ENCODE measurements around the gene INVS. TPM values are rescaled to one million over a fixed set of nuclear protein-coding genes. Genes with fewer than 3 reads are reported as not detected.
"Not testable (repeated sequence)": the region's sequence is repeated elsewhere in the genome, so short reads cannot be mapped to it uniquely, and the experiment has no call there.

INVS gene
- total RNA-seq, 1 donor from 2014 or later, result 27.6 TPM

DNA sequence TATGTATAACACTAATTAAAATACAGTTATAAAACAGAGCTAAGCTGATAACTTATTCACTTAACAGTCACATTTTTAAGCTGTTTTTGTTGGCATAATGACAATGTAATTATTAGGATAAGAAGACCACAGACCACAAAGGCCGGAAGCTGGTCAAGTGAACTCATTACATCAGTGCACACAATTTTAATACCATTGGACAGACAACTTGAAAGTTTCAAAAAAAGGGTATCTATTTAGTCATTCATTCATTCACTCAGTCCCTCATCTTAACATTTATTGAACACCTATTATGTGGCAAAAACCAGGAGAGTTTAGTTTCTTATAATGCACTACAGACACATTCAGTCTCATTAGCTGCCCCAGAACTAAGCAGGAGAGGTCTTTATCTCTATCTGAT, 11.8 kb upstream of the INVS start:
- TF ChIP-seq, protein P1, sequence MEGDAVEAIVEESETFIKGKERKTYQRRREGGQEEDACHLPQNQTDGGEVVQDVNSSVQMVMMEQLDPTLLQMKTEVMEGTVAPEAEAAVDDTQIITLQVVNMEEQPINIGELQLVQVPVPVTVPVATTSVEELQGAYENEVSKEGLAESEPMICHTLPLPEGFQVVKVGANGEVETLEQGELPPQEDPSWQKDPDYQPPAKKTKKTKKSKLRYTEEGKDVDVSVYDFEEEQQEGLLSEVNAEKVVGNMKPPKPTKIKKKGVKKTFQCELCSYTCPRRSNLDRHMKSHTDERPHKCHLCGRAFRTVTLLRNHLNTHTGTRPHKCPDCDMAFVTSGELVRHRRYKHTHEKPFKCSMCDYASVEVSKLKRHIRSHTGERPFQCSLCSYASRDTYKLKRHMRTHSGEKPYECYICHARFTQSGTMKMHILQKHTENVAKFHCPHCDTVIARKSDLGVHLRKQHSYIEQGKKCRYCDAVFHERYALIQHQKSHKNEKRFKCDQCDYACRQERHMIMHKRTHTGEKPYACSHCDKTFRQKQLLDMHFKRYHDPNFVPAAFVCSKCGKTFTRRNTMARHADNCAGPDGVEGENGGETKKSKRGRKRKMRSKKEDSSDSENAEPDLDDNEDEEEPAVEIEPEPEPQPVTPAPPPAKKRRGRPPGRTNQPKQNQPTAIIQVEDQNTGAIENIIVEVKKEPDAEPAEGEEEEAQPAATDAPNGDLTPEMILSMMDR (IDR thresholded peaks at IDR 0.05; ENCODE audit: unreplicated experiment), result no peak
- no peaks in the 10 kb centered on the region for H3K27me3 Mint-ChIP-seq (ENCODE audit: low read depth)
- H3K9me3 Mint-ChIP-seq, result no peaks in the 10 kb centered on the region
- peaks cover 18% of the 10 kb centered on the region for H3K4me1 Mint-ChIP-seq
- H3K36me3 Mint-ChIP-seq, result no peaks in the 10 kb centered on the region
- H3K4me3 Mint-ChIP-seq, result no peak overlapping the region
- no peak for DNase-seq (ENCODE audit: low spot score in 2 of 2, unreplicated experiment in 2 of 2)
- no peak overlapping the region for H3K27ac Mint-ChIP-seq

- no peak for DNase-seq (ENCODE audit: low spot score in 2 of 2, unreplicated experiment in 2 of 2)
- H3K9me3 Mint-ChIP-seq, result no peaks in the 10 kb centered on the region
- no peak overlapping the region for H3K4me3 Mint-ChIP-seq
- no peaks in the 10 kb centered on the region for H3K36me3 Mint-ChIP-seq
- TF ChIP-seq, protein P1 (IDR thresholded peaks at IDR 0.05; ENCODE audit: unreplicated experiment), result no peak
- H3K4me1 Mint-ChIP-seq, result peaks cover 16% of the 10 kb centered on the region
- H3K27ac Mint-ChIP-seq, result no peak overlapping the region
- no peaks in the 10 kb centered on the region for H3K27me3 Mint-ChIP-seq (ENCODE audit: low read depth)
Measured at GRCh38 chr9:100088202-100088601, 10.8 kb upstream of the INVS start.

DNA sequence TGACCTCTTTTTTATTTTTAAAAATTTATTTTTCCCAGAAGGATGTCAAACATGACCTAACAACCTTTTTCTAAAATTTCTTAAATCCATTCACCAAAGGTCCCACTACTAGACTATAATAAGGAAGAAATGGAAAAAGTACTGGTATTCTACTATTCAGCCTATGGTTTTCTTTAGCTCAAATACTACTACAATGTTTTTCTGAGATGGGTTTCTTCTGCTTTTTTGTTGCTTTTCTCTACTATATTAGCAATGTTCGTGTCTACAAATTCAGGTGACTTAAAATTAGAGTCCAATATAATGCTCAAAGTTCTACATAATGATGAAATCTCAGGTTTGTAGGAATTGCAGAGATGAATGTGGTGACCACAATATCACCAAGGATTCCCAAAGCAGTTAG, 8.2 kb upstream of the INVS start:
- Mint-ChIP-seq H3K27me3 (ENCODE audit: low read depth) (no peaks in the 10 kb centered on the region), H3K4me3 (no peak overlapping the region), H3K9me3 (no peaks in the 10 kb centered on the region), H3K27ac (no peak overlapping the region), H3K4me1 (peaks cover 13% of the 10 kb centered on the region), H3K36me3 (no peaks in the 10 kb centered on the region)
- TF ChIP-seq, protein P1 (IDR thresholded peaks at IDR 0.05; ENCODE audit: unreplicated experiment), result no peak
- no peak for DNase-seq (ENCODE audit: low spot score in 2 of 2, unreplicated experiment in 2 of 2)

DNA sequence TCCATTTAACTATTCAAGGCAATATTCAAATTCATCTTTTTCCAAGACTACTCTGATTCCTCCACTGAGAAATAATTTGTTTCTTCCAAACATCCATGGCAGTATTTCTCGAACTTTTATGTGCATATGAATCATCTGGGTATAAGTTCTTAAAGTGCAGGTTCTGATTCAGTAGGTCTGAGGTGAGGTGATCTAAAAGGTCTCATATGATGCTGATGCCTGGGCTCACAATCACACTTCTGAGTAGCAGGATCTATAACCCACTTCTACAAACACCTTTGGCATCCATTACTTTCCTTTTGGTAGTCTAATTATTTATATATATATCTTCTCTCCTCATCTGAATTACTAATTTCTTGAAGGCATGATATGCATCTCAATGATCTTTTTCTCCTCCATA, 7.4 kb upstream of the INVS start:
- TF ChIP-seq, protein P1 (IDR thresholded peaks at IDR 0.05; ENCODE audit: unreplicated experiment), result no peak
- H3K36me3 Mint-ChIP-seq, result no peaks in the 10 kb centered on the region
- DNase-seq (ENCODE audit: low spot score in 2 of 2, unreplicated experiment in 2 of 2), result no peak
- peaks cover 14% of the 10 kb centered on the region for H3K4me1 Mint-ChIP-seq
- no peak overlapping the region for H3K4me3 Mint-ChIP-seq
- H3K27ac Mint-ChIP-seq, result no peak overlapping the region
- H3K27me3 Mint-ChIP-seq (ENCODE audit: low read depth), result no peaks in the 10 kb centered on the region
- no peaks in the 10 kb centered on the region for H3K9me3 Mint-ChIP-seq

GRCh38 chr9:100092066-100092465, 7.0 kb upstream of the INVS start:
- TF ChIP-seq, protein P1 (IDR thresholded peaks at IDR 0.05; ENCODE audit: unreplicated experiment), result no peak
- DNase-seq (ENCODE audit: low spot score in 2 of 2, unreplicated experiment in 2 of 2), result no peak
- H3K27ac Mint-ChIP-seq, result no peak overlapping the region
- peaks cover 15% of the 10 kb centered on the region for H3K4me1 Mint-ChIP-seq
- H3K4me3 Mint-ChIP-seq, result no peak overlapping the region
- H3K27me3 Mint-ChIP-seq (ENCODE audit: low read depth), result no peaks in the 10 kb centered on the region
- no peaks in the 10 kb centered on the region for H3K9me3 Mint-ChIP-seq
- no peaks in the 10 kb centered on the region for H3K36me3 Mint-ChIP-seq

GRCh38 chr9:100094411-100094810, 4.6 kb upstream of the INVS start:
- not testable (repeated sequence) for H3K9me3 Mint-ChIP-seq; H3K36me3 Mint-ChIP-seq; H3K27ac Mint-ChIP-seq; H3K4me3 Mint-ChIP-seq; DNase-seq (ENCODE audit: low spot score in 2 of 2, unreplicated experiment in 2 of 2); H3K27me3 Mint-ChIP-seq (ENCODE audit: low read depth)
- H3K4me1 Mint-ChIP-seq, result peaks cover 17% of the 10 kb centered on the region

Measured in mesothelial cell of epicardium (in vitro differentiated cells).